Sigmoid colon (tissue), 7 donors: ENCODE measurements around the gene FST. TPM values are rescaled to one million over a fixed set of nuclear protein-coding genes. Genes with fewer than 3 reads are reported as not detected.

Experiments
- DNase-seq: peaks from one replicate; pipeline ENCODE4 v3.0.0-alpha.2; 2019
- H3K27ac ChIP-seq, 4 donors: fragments of 200-600 bp; sonication (generic); one replicate each; pipeline ENCODE4 v1.5.1; 2016 to 2019; ENCODE audit warnings: mild to moderate bottlenecking in 1 of 4
- H3K27me3 ChIP-seq, 3 donors: fragments of 200-600 bp; sonication (generic); one replicate each; pipeline ENCODE4 v1.5.1; 2019; ENCODE audit warnings: mild to moderate bottlenecking in 1 of 3
- H3K36me3 ChIP-seq, 4 donors: fragments of 200-600 bp; sonication (generic); one replicate each; pipeline ENCODE4 v1.5.1; 2016 to 2019
- H3K4me1 ChIP-seq, 4 donors: fragments of 200-600 bp; sonication (generic); one replicate each; pipeline ENCODE4 v1.5.1; 2017 to 2019
- H3K4me3 ChIP-seq, 4 donors: fragments of 200-600 bp; sonication (generic); one replicate each; pipeline ENCODE4 v1.5.1; 2017 to 2019; ENCODE audit warnings: mild to moderate bottlenecking in 2 of 4, moderate library complexity in 1 of 4
- H3K9me3 ChIP-seq, 4 donors: fragments of 200-600 bp in 3 of 4; sonication (generic) in 3 of 4; one replicate each; pipeline versions ENCODE4 v1.5.1 to v1.6.1; 2013 to 2019
- CTCF ChIP-seq, 4 experiments: fragments of 450-650 bp in 3 of 4; fragments of 200-600 bp in 1 of 4; IDR thresholded peaks; one replicate each; pipeline ENCODE4 v1.5.1; 2016 to 2019; ENCODE audit warnings: antibody characterized with exemption in 4 of 4, mild to moderate bottlenecking in 3 of 4, moderate library complexity in 2 of 4
- EP300 ChIP-seq, 4 donors: sonication (generic); formaldehyde crosslinking; IDR thresholded peaks; one replicate each; pipeline ENCODE4 v1.6.1; 2017; ENCODE audit warnings: antibody characterized with exemption in 4 of 4
- POLR2A ChIP-seq, 2 donors: fragments of 450-650 bp; IDR thresholded peaks; one replicate each; pipeline ENCODE4 v1.6.1; 2016; ENCODE audit warnings: antibody characterized with exemption in 2 of 2, mild to moderate bottlenecking in 2 of 2, moderate library complexity in 2 of 2
- POLR2AphosphoS5 ChIP-seq, 4 donors: sonication (generic); formaldehyde crosslinking; IDR thresholded peaks; one replicate each; pipeline ENCODE4 v1.6.1; 2017; ENCODE audit warnings: antibody characterized with exemption in 4 of 4
- WGBS, 2 donors: extraction: QIAGEN DNeasy Blood & Tissue Kit; methylation state at CpG; one replicate each; pipeline ENCODE4 v1.1.7; 2013; 5-methylcytosine and 5-hydroxymethylcytosine counted together
- intact Hi-C: fragments of 100-400 bp; cut with DNase I; formaldehyde crosslinking; loops from one replicate; pipeline ENCODE4 v1.15.1; 2023
- polyA plus RNA-seq, 3 donors: library from polyadenylated mRNA; stranded (reverse); fragments of 200-250 nt; gene quantifications; one replicate each; pipeline ENCODE4 v1.2.3, GENCODE V29; 2013
- total RNA-seq, 4 donors: library from RNA; depleted of rRNA; stranded (reverse); fragments of >200 nt; gene quantifications; one replicate each; pipeline ENCODE4 v1.1.0, GENCODE V29; 2016
- donor health status: healthy with polysubstance abuse.
- donor health status: Bipolar disorder and iron deficiency.
- donor health status: healthy.

Gene FST
- total and polyA plus RNA-seq, 7 donors = 0.46 to 8.8 (median 3.0) TPM

GRCh38 chr5:53508125-53508524 is 27.7 kb downstream of the FST start:
- Histone ChIP-seq H3K9me3 (peaks cover 0 to 9% (median 3%) of the 10 kb centered on the region in 4 donors), H3K4me3 (no peak overlapping the region), H3K4me1 (no peaks in the 10 kb centered on the region), H3K36me3 (no peaks in the 10 kb centered on the region), H3K27me3 (no peaks in the 10 kb centered on the region), H3K27ac (no peak overlapping the region)
- DNase-seq = no peak
- TF ChIP-seq EP300 (IDR thresholded peaks at IDR 0.05) (no peak), POLR2A (IDR thresholded peaks at IDR 0.05) (no peak), POLR2AphosphoS5 (IDR thresholded peaks at IDR 0.05) (no peak), CTCF (IDR thresholded peaks at IDR 0.05) (no peak)
- intact Hi-C loops = no loop called here
- 91 to 92% methylated on average over 3 of the region's 3 CpGs for WGBS, 2 donors

DNA sequence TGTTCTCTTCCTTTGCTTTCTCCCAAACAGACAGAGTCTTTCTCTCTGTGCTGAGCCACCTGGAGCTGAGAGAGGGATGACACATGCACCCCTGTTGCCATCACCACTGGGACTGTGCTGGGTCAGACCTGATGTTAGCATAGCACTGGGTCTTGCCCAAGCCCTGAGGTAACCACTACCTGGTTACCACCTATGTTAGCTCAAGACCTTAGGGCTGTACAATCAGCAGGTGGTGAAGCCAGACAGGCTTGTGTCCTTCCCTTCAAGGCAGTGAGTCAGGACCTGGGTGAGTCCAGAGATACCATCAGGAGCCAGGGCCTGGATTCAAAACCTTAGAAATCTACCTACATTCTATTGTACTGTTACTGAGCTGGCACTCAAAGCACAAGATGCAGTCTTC is 32.1 kb downstream of the FST start:
- no peak overlapping the region for H3K4me3 ChIP-seq
- H3K27me3 ChIP-seq = no peaks in the 10 kb centered on the region
- intact Hi-C loops = no loop called here
- no peaks in the 10 kb centered on the region for H3K36me3 ChIP-seq
- no peak overlapping the region for H3K27ac ChIP-seq
- no peaks in the 10 kb centered on the region for H3K4me1 ChIP-seq
- TF ChIP-seq EP300 (IDR thresholded peaks at IDR 0.05) = no peak
- no peak for TF ChIP-seq POLR2A (IDR thresholded peaks at IDR 0.05)
- no peak for TF ChIP-seq POLR2AphosphoS5 (IDR thresholded peaks at IDR 0.05)
- no peak for TF ChIP-seq CTCF (IDR thresholded peaks at IDR 0.05)
- H3K9me3 ChIP-seq = peaks cover 0 to 9% (median 3%) of the 10 kb centered on the region in 4 donors
- no peak for DNase-seq

DNA sequence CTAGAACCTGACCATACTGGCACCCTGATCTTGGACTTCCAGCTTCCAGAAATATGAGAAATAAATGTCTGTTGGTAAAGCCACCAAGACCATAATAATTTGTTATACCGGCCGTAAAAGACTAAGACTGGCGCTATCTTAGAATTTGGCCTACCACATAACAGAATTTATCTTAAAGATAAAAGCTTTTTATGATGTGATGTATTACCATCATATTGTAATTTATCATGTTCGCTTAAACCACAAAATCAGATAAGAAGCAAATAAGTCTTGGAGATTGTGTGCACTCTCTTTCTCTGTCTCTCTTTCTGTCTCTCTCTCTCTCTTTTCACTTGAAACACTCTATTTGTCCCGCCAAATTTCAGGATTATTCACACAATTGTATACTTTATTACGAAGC is 35.6 kb downstream of the FST start:
- no peak for TF ChIP-seq POLR2AphosphoS5 (IDR thresholded peaks at IDR 0.05)
- no peak for TF ChIP-seq POLR2A (IDR thresholded peaks at IDR 0.05)
- TF ChIP-seq EP300 (IDR thresholded peaks at IDR 0.05) = no peak
- TF ChIP-seq CTCF (IDR thresholded peaks at IDR 0.05) = no peak
- no peaks in the 10 kb centered on the region for H3K27me3 ChIP-seq
- H3K36me3 ChIP-seq = no peaks in the 10 kb centered on the region
- H3K27ac ChIP-seq = no peak overlapping the region
- no peaks in the 10 kb centered on the region for H3K9me3 ChIP-seq
- DNase-seq = no peak
- 19 to 60% methylated on average over 6 of the region's 6 CpGs for WGBS, 2 donors
- H3K4me3 ChIP-seq = no peak overlapping the region
- intact Hi-C loops = no loop called here
- no peaks in the 10 kb centered on the region for H3K4me1 ChIP-seq

- no peaks in the 10 kb centered on the region for H3K4me1 ChIP-seq
- no peaks in the 10 kb centered on the region for H3K36me3 ChIP-seq
- no peak overlapping the region for H3K27ac ChIP-seq
- intact Hi-C loops = no loop called here
- H3K9me3 ChIP-seq = peaks cover 0 to 4% (median 2%) of the 10 kb centered on the region in 4 donors
- DNase-seq = no peak
- TF ChIP-seq CTCF (IDR thresholded peaks at IDR 0.05) = no peak
- no peak for TF ChIP-seq POLR2A (IDR thresholded peaks at IDR 0.05)
- no peak overlapping the region for H3K4me3 ChIP-seq
- H3K27me3 ChIP-seq = no peaks in the 10 kb centered on the region
Measured at GRCh38 chr5:53520813-53521212, 40.4 kb downstream of the FST start.

Other genes with a start within 250 kb of the FST start
- 100 to 1,000 TPM; 106 to 179 (median 129) TPM for gene NDUFS4, start 80.0 kb downstream of the FST start, total RNA-seq
- gene NDUFS4, start 80.0 kb downstream of the FST start, polyA plus RNA-seq = 100 to 1,000 TPM; 106 to 163 (median 139) TPM